Activated naive CD4-positive, alpha-beta T cell treated with anti-CD3 and anti-CD28 coated beads for 36 hours (primary cell): Measurements from ENCODE around the gene CLIC4. TPM values are rescaled to one million over a fixed set of nuclear protein-coding genes. Genes with fewer than 3 reads are reported as not detected.
"Not testable (repeated sequence)": the region's sequence is repeated elsewhere in the genome, so short reads cannot be mapped to it uniquely, and the experiment has no call there.

Experiments used
- CTCF ChIA-PET: fragments of 350-600 bp; sonication (Branson Sonifier 250); formaldehyde crosslinking; loops from one replicate; lab custom pipeline; 2021; ENCODE audit warnings: antibody characterized with exemption; lab: Charles Lee
- DNase-seq: peaks from one replicate; pipeline ENCODE4 v3.0.0-alpha.2; 2020
- H3K27ac Mint-ChIP-seq: one replicate; pipeline ENCODE4 v1.8.0; 2021; ENCODE audit warnings: mild to moderate bottlenecking, mixed read lengths
- H3K27me3 Mint-ChIP-seq: one replicate; pipeline ENCODE4 v1.8.0; 2021; ENCODE audit warnings: low read depth, mixed read lengths
- H3K36me3 Mint-ChIP-seq: one replicate; pipeline ENCODE4 v1.8.0; 2021; ENCODE audit warnings: low read depth, mixed read lengths
- H3K4me1 Mint-ChIP-seq: one replicate; pipeline ENCODE4 v1.8.0; 2021; ENCODE audit warnings: low read depth, mixed read lengths
- H3K4me3 Mint-ChIP-seq: one replicate; pipeline ENCODE4 v1.8.0; 2021; ENCODE audit warnings: mild to moderate bottlenecking, moderate library complexity, mixed read lengths
- H3K9me3 Mint-ChIP-seq: one replicate; pipeline ENCODE4 v1.8.0; 2021; ENCODE audit warnings: mixed read lengths
- intact Hi-C: fragments of 100-400 bp; cut with micrococcal nuclease; formaldehyde crosslinking; loops from one replicate; pipeline ENCODE4 v1.15.1; 2023
- total RNA-seq, 2 experiments: library from RNA; stranded (reverse); gene quantifications; one replicate each; pipeline ENCODE4 v1.2.3, GENCODE V29; 2021

CLIC4 gene
- total RNA-seq, 2 experiments from 2014 or later, result 38.0 to 44.3 TPM

DNA sequence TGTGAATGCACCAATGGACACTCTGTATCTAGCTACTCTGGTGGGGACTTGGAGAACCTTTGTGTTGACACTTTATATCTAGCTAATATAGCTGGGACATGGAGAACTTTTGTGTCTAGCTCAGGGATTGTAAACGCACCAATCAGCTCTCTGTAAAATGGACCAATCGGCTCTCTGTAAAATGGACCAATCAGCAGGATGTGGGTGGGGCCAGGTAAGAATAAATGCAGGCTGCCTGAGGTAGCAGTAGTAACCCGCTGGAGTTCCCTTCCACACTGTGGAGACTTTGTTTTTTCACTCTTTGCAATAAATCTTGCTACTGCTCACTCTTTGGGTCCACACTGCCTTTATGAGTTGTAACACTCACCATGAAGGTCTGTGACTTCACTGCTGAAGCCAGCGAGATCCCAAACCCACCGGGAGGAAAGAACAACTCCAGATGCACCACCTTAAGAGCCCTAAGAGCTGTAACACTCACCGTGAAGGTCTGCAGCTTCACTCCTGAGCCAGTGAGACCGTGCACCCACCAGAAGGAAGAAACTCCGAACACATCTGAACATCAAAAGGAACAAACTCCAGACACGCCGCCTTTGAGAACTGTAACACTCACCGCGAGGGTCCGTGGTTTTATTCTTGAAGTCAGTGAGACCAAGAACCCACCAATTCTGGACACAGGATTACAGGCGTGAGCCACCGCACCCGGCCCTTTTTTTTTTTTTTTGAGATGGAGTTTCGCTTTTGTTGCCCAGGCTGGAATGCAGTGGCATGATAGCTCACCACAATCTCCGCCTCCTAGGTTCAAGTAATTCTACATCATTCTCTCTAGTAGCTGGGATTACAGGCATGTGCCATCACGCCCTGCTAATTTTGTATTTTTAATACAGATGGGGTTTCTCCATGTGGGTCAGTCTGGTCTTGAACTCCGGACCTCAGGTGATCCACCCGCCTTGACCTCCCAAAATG lies 22.9 kb upstream of the CLIC4 start:
- Mint-ChIP-seq H3K4me1 (peaks cover 11% of the 10 kb centered on the region), H3K4me3 (peak overlapping the region; percentile 60)
- H3K36me3 Mint-ChIP-seq, H3K9me3 Mint-ChIP-seq, H3K27ac Mint-ChIP-seq, intact Hi-C loops, H3K27me3 Mint-ChIP-seq: not testable (repeated sequence)
- CTCF ChIA-PET, result interaction anchor here (0.7 to 1.4 kb wide), 4 partner anchors 23 to 426 kb away, joined by 3 to 4 read pairs (median 3); partner anchors contain the start of gene CLIC4
- peak; percentile 24 for DNase-seq

DNA sequence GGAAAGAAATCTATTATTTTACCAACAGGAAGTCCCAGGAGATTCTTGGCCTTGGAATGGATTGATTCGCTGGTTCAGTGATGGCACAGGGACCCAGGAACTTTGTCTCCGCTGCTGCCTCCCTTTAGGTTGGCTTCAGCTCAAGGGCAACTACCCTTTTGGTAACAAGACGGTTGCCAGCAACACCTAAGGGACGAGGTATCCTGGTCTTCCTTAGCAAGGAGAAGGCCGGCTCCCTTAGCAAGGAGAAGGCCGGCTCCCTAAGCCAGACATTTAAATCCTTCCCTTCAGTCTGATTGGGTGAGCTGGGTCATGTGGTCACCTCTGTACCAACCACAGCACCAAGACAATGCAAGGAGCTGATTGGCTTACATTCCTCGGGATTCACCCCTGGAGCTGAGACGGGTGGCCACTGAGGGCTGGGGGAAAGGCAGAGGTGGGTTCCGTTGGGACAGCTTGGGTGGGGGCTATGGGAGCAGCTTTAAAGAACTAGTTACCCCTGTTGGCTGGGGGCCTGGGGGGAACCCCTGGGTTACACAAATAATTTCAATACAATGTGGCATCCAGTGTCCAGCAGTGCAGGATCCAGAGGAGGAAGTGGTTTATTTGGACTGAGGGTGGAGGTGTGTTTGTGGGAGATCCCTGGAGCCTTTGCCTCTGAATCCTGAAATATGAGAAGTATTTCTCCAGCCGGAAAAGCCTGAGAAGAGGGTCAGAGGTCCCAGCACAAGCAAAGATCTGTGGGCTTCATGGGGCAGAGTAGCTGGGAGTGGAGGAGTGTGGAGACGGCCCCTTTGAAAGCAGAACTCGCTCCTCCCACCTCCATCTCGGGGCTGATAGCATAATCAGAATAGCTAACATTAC lies 20.7 kb upstream of the CLIC4 start:
- H3K36me3 Mint-ChIP-seq, result no peaks in the 10 kb centered on the region
- no peak overlapping the region for H3K27ac Mint-ChIP-seq
- H3K4me3 Mint-ChIP-seq, result no peak overlapping the region
- peaks cover 2% of the 10 kb centered on the region for H3K9me3 Mint-ChIP-seq
- intact Hi-C loops, result no loop called here
- no peaks in the 10 kb centered on the region for H3K27me3 Mint-ChIP-seq
- DNase-seq, result no peak
- CTCF ChIA-PET, result no interaction called here
- peaks cover 17% of the 10 kb centered on the region for H3K4me1 Mint-ChIP-seq

DNA sequence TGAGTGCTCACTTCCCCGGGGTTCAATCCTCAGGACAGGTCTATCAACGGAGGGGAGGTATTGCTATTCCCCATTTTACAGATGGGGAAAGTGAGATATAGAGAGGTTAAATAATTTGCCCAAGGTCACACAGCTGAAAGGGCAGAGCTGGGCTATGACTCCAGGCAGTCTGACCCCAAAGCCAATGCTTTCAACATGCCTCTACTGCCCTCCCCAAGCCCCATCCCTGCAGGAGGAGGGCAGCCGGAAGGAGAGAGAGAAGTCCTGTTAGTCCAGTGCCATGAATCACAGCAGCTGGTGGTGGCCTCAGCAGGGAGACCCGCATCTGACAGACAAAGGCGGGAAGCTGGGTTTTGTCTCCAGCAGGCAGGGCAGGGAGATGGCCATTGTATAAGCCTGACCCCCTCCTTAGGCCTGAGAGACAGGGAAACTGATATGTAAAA lies 20.0 kb upstream of the CLIC4 start:
- no peak overlapping the region for H3K4me3 Mint-ChIP-seq
- no peak for DNase-seq
- H3K4me1 Mint-ChIP-seq, result peaks cover 17% of the 10 kb centered on the region
- H3K27me3 Mint-ChIP-seq, result no peaks in the 10 kb centered on the region
- H3K27ac Mint-ChIP-seq, result no peak overlapping the region
- no peaks in the 10 kb centered on the region for H3K36me3 Mint-ChIP-seq
- H3K9me3 Mint-ChIP-seq, result peaks cover 2% of the 10 kb centered on the region
- intact Hi-C loops, result no loop called here
- CTCF ChIA-PET, result no interaction called here

DNA sequence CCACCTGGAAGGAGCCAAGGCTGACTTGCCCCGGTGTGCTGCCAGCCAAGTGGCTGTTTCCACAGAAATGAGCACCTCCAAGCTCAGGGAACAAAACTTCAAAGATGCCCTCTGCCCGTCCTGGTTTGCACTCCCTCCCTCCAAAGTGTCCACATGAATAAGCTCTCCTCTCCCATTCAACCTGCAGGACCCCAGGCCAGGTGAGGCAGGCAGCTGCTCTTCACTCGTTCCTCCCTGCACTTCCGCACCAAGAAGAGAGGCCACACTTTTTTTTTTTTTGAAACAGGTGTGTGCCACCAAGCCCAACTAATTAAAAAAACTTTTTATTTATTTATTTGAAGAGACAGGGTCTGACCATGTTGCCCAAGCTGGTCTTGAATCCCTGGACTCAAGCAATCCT lies 18.5 kb upstream of the CLIC4 start:
- H3K4me3 Mint-ChIP-seq, result no peak overlapping the region
- intact Hi-C loops, result loop anchor here (1.0 kb wide), 1 partner anchor 19 kb away; the partner anchor contains the start of gene CLIC4
- CTCF ChIA-PET, result interaction anchor here (0.6 to 1.0 kb wide), 4 partner anchors 38 to 1596 kb away, joined by 4 to 10 read pairs (median 6); no protein-coding TSS in a partner anchor
- no peak for DNase-seq
- H3K27ac Mint-ChIP-seq, result no peak overlapping the region
- no peaks in the 10 kb centered on the region for H3K36me3 Mint-ChIP-seq
- peaks cover 17% of the 10 kb centered on the region for H3K4me1 Mint-ChIP-seq
- no peaks in the 10 kb centered on the region for H3K27me3 Mint-ChIP-seq
- H3K9me3 Mint-ChIP-seq, result peaks cover 2% of the 10 kb centered on the region

DNA sequence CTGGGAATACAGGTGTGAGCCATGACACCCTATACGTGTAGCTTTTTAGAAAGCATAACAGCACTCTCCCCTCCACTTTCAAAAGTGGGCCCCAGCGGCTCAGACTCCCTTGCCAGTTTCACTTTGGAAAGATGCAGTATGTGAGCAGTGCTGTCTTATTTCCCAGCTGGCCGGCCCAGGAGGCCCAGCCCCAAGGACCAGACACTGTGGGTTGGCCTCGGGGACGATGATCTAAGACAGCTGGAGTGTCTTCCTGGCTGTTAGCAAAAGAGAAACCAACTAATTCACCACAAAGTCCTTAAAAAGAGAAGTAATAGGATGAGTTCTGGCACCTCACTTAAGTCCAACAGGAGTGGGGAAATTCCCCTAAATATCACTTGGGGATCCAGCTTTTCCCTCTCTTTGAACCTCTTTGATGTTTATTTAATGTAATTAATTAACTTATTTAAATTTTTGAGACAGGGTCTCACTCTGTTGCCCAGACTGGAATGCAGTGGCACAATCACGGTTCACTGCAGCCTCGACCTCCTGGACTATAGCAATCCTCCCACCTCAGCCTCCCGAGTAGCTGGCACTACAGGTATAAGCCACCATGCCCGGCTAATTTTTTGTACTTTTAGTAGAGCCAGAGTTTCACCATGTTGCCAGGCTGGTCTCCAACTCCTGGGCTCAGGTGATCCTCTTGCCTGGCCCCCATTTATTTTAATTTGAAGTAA lies 17.6 kb upstream of the CLIC4 start:
- H3K9me3 Mint-ChIP-seq, result no peaks in the 10 kb centered on the region
- DNase-seq, result peak; percentile 41
- CTCF ChIA-PET, result interaction anchor here (0.7 kb wide), 1 partner anchor 39 kb away, joined by 4 read pairs; no protein-coding TSS in a partner anchor
- no peaks in the 10 kb centered on the region for H3K27me3 Mint-ChIP-seq
- H3K4me1 Mint-ChIP-seq, result peaks cover 8% of the 10 kb centered on the region
- H3K36me3 Mint-ChIP-seq, result no peaks in the 10 kb centered on the region
- intact Hi-C loops, result loop anchor here (1.0 kb wide), 1 partner anchor 18 kb away; the partner anchor contains the start of gene CLIC4
- H3K4me3 Mint-ChIP-seq, result no peak overlapping the region
- no peak overlapping the region for H3K27ac Mint-ChIP-seq

DNA sequence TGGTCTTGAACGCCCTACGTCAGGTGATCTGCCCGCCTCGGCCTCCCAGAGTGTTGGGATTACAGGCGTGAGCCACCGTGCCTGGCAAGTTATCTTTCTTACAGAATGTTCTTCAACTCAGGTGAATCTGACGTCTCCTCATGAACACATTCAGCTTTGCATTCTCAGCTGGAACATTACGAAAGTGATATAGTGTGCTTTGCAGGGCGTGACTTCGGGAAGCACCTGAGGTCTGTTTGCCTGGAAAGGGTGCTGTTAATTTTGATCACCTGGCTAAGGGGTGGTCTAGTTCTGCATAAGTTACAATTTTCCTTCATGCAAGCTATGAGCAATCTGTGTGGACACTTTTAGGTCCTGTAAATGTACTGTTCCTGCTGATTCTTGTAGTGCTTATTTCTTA lies 16.3 kb upstream of the CLIC4 start:
- intact Hi-C loops, result no loop called here
- no peak for DNase-seq
- H3K27me3 Mint-ChIP-seq, result no peaks in the 10 kb centered on the region
- no peak overlapping the region for H3K4me3 Mint-ChIP-seq
- no peak overlapping the region for H3K27ac Mint-ChIP-seq
- CTCF ChIA-PET, result no interaction called here
- H3K36me3 Mint-ChIP-seq, result no peaks in the 10 kb centered on the region
- H3K9me3 Mint-ChIP-seq, result no peaks in the 10 kb centered on the region
- peaks cover 7% of the 10 kb centered on the region for H3K4me1 Mint-ChIP-seq

DNA sequence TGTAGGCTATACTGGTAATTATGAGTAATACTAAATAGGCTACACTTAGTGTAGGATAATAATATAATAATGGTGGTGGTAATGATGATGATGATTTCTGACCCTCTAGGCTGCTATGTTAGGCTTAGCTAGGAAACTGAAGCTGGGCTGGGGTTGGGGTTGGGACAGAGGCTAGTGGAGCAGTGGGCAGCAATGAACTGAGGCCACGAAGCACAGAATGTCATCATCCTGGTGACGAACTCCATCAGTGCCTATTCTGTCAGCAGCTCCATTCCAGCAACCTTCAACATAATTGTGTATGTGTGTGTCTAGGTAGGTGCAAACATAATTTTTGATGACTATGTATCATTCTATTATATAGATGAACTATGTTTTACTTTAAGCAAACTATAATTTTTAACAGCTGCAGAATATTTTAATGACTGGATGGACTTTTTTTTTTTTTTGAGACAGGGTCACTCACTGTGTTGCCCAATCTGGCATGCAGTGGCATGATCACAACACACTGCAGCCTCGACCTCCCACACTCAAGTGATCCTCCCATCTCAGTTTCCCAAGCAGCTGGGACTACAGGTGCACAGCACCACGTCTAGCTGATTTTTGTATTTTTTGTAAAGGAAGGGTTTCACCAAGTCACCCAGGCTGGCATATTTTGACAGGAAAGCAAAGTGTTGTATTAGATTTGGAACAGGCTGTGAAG lies 12.9 kb upstream of the CLIC4 start:
- no peaks in the 10 kb centered on the region for H3K27me3 Mint-ChIP-seq
- no peak overlapping the region for H3K27ac Mint-ChIP-seq
- CTCF ChIA-PET, result interaction anchor here (0.6 kb wide), 3 partner anchors 13 to 1210 kb away, joined by 3 to 4 read pairs (median 3); partner anchors contain the start of gene CLIC4
- DNase-seq, result no peak
- H3K9me3 Mint-ChIP-seq, result no peaks in the 10 kb centered on the region
- H3K4me3 Mint-ChIP-seq, result no peak overlapping the region
- H3K36me3 Mint-ChIP-seq, result no peaks in the 10 kb centered on the region
- intact Hi-C loops, result no loop called here
- H3K4me1 Mint-ChIP-seq, result peaks cover 6% of the 10 kb centered on the region

DNA sequence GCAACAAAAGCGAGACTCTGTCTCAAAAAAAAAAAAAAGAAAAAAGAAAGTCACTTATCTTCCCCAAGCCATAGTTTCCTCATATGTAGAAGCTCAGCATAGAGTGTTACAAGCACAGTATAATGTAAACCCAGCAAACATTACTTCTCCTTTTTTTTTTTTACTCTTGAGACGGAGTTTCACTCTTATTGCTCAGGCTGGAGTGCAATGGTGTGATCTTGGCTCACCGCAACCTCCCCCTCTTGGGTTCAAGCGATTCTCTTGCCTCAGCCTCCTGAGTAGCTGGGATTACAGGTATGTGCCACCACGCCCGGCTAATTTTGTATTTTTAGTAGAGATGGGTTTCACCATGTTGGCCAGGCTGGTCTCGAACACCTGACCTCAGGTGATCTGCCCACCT lies 11.9 kb upstream of the CLIC4 start:
- H3K9me3 Mint-ChIP-seq, H3K27me3 Mint-ChIP-seq, H3K36me3 Mint-ChIP-seq, H3K4me1 Mint-ChIP-seq, H3K27ac Mint-ChIP-seq, DNase-seq, intact Hi-C loops, H3K4me3 Mint-ChIP-seq: not testable (repeated sequence)
- CTCF ChIA-PET, result interaction anchor here (0.5 to 0.6 kb wide), 3 partner anchors 36 to 178 kb away, joined by 3 to 4 read pairs (median 3); no protein-coding TSS in a partner anchor

DNA sequence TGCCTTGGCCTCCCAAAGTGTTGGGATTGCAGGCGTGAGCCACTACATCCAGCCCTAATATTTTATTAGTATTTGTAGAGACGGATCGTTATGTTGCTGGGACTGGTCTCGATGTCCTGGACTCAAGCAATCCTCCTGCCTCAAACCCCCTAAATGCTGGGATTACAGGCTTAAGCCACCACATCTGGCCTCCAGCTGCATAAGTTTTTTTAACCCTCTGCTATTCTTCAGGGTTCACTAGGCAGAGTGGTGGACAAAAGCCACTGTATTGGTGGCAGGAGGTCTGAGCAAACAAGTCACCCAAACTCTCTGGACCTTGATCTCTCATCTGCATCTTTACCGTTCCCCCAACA lies 10.1 kb upstream of the CLIC4 start:
- H3K4me3 Mint-ChIP-seq, result no peak overlapping the region
- no peaks in the 10 kb centered on the region for H3K36me3 Mint-ChIP-seq
- intact Hi-C loops, result no loop called here
- H3K27me3 Mint-ChIP-seq, result no peaks in the 10 kb centered on the region
- H3K4me1 Mint-ChIP-seq, result no peaks in the 10 kb centered on the region
- no peaks in the 10 kb centered on the region for H3K9me3 Mint-ChIP-seq
- CTCF ChIA-PET, result interaction anchor here (0.5 to 1.5 kb wide), 3 partner anchors 46 to 143 kb away, joined by 3 to 7 read pairs (median 6); no protein-coding TSS in a partner anchor
- H3K27ac Mint-ChIP-seq, result no peak overlapping the region
- no peak for DNase-seq

DNA sequence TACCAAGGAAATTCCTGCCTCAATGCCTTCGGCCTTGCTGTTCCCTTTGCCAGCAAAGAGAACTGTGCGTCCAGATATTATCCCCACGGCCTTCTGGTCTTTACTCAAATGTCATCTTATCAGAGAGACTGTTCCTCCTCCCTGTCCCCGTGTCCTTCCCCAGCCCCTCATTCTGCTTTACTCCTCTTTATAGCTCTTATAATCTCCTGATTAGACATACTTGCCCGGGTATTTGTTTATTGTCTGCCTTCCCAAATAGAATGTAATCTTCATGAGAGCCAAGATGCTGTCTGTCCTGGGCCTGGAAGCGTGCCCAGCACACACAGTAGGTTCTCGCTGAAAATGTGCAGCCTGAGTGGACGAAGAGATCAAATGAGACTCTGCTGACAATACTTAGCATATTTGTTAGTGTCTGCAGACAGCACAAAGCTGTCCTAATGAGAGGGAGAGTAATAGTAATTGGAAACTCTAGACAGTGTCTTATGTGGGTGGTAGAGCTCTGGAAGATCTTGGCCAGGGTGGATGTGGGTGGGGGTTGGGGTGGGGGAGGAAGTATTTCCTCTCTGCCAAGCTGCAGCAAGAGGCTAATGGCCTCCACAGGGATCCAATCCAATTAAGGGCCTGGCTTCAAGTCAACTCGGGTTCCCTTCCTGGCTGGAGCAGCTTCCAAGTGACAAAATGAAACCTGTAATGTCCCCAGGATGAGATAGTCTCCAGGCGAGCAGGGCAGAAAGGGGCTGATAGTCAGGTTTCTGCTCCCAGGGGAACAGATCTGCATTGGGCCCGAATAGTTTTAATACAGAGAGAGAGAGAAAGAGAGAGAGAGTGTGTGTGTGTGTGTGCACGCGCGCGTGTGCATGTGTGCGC lies 9.5 kb upstream of the CLIC4 start:
- intact Hi-C loops, result no loop called here
- no peaks in the 10 kb centered on the region for H3K36me3 Mint-ChIP-seq
- no peak overlapping the region for H3K27ac Mint-ChIP-seq
- no peaks in the 10 kb centered on the region for H3K4me1 Mint-ChIP-seq
- H3K27me3 Mint-ChIP-seq, result no peaks in the 10 kb centered on the region
- no peak overlapping the region for H3K4me3 Mint-ChIP-seq
- no peaks in the 10 kb centered on the region for H3K9me3 Mint-ChIP-seq
- CTCF ChIA-PET, result interaction anchor here (0.5 to 1.5 kb wide), 3 partner anchors 47 to 469 kb away, joined by 3 to 7 read pairs (median 3); no protein-coding TSS in a partner anchor
- DNase-seq, result no peak
